GM21529 (cell line): Measurements from ENCODE around the gene CMBL.

ENCODE experiments used
- ATAC-seq: cut with Tn5 transposase; IDR thresholded peaks from one replicate; pipeline ENCODE4 v1.9.1; 2021; ENCODE audit not compliant: unreplicated experiment

The CMBL gene

DNA sequence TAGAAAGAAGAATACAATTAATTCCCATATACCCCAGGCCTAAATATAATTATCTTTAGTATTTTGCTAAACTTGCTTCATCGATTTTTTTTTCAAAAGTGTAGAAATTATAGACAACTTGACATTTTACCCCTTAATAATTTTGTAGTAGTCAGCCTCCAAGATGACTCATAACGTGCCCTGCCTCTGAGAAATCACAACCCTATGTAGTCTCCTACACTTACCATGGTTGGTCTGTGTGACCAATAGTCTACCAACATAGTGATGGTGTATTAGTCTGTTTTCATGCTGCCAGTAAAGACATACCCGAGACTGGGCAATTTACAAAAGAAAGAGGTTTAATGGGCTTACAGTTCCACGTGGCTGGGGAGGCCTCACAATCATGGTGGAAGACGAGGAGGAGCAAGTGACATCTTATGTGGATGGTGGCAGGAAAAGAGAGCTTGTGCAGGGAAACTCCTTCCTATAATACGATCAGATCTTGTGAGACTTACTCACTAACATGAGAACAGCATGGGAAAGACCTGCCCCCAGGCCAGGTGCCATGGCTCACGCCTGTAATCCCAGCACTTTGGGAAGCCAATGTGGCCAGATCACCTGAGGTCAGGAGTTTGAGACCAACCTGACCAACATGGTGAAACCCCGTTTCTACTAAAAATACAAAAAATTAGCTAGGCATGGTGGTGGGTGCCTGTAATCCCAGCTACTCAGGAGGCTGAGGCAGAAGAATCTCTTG lies 3.3 kb upstream of the CMBL start:
- peak; percentile 67 for ATAC-seq

DNA sequence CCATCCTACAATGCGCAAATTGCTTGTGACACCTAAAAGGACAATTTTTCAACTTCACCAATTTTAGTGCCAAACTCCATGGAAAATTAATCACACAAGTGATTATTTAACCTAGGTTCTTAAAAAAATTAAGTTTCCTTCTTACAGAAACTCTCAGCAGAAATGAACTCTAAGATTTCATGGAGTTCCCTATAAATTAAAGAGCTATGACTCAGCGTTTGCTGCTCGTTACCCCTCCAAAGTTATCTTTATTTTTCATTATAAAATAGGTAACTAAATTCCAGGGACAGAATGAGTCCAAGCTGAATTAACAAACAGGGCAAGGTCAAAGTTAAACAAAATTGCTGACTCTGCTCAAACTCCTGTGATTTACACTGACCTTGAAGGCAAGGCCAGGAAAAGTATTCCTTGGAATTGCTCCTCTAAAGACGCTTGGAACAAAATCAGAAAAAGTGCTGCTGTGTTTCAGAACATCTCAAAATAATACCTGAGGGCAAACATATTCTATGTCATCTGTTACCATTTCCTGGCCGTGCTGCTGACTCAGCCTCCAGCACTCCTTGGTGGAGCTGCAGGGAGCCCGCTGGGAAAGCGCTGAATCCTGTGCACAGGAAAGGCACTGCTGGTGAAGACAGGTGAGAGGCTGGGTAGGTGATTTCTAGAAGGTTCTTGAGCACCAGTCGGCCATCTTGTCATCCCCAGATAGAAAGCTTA lies 2.5 kb upstream of the CMBL start:
- no peak for ATAC-seq

DNA sequence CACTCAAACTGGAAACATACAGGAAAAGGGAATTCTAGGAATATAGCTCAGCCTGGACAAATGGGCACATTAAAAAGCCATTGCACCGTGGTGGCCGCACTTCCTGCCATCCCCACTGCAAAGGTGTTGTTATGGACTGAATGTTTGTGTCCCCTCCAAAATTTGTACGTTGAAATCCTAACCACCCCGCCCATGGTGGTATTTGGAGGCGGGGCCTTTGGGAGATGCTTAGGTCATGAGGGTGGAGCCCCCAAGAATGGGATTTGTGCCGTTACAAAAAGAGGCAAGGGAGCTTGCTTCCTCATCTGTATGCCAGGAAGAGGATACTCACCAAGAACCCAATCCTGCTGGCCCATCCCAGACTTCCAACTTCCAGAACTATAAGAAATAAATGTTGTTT lies 1.1 kb upstream of the CMBL start:
- no peak for ATAC-seq

DNA sequence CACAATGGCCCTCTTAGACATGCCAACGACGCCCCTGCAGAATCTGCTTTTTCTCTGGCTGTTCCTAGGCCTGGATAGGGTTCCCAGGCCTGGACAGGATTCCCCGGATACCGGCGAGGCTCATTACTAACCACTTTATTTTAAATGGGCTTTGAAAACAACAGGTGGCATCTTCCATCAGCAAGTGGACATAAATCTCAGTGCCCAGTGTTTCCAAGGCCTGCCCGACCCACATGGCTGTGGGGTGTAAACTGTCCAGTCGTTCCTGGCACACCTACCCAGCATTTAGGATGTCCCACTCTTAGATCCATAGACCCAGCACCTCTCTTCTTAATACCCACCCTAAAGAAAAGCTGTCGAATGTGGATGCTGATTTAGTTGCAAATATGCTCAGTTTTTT lies 896 bp downstream of the CMBL start:
- ATAC-seq = no peak

DNA sequence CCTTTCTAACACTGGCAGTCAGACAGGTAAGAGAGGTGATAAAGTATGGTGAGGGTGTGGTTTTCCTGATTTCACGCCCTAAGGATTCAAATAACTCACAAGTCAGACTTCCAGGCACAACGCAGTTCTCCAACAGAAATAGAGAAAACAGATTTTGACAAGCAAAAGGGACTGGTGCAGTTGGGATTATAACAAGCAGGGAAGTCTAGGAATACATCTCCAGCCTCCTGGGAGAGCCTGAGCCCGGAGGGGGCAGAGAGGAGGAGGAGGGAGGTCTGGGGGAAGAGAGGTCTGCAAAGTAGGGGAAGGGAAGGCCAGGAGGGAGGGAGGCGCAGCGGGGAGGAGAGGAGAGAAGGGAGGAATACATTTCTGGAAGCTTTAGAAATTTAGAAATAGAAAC lies 1.6 kb downstream of the CMBL start:
- no peak for ATAC-seq

DNA sequence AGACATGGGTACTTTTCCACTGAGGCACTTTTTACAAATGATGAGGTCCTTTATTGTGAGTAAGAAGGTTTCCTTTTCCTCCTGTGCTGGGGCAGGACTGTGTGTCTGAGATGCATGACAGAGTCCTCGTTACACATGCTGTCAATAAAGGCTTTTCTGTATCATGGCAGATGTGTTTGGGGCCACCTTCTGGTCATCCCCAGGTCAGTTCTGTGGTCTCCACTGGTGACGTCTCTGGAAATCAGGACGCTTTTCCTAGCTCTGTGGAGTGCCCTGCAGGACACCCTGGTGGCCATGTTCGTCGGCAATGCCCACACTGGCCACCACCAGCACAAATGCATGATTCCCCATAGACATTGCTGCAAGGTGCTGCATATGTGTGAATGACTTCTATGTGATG lies 2.8 kb downstream of the CMBL start:
- ATAC-seq = no peak

DNA sequence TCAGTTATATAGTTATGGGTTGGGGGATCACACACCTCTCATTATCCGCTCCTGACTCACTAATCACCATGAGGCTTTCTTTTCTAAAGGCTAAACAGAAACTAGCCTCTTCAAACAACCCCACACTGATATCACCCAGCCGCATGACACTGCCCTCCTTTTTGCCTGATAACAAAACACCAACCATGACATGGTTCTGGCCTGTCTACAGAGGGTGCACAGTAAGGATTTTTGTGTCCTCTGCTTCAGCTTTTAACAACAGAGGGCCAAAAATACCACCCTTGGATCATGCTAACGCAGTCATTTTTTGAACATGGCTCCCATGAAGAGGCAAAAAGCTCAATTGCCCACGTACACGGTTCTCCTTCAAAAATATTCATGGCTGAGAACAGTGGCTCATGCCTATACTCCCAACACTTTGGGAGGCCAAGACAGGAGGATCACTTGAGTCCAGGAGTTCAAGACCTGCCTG lies 4.0 kb downstream of the CMBL start:
- ATAC-seq = no peak

DNA sequence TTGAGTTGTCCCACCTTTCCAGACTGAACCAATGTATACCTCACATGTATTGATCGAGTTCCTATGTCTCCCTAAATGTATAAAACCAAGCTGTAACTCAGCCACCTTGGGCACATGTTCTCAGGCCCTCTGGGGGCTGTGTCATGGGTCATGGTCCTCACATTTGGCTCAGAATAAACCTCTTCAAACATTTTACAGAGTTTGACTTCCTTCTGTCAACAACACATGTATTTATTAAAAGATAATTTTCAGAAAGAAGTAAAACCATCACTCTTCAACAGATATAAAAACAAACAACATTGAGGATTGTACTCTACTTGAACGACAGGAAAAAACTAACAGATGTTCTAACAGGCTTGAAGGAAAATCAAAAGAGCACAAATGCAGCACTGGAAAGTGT lies 4.5 kb downstream of the CMBL start:
- no peak for ATAC-seq

DNA sequence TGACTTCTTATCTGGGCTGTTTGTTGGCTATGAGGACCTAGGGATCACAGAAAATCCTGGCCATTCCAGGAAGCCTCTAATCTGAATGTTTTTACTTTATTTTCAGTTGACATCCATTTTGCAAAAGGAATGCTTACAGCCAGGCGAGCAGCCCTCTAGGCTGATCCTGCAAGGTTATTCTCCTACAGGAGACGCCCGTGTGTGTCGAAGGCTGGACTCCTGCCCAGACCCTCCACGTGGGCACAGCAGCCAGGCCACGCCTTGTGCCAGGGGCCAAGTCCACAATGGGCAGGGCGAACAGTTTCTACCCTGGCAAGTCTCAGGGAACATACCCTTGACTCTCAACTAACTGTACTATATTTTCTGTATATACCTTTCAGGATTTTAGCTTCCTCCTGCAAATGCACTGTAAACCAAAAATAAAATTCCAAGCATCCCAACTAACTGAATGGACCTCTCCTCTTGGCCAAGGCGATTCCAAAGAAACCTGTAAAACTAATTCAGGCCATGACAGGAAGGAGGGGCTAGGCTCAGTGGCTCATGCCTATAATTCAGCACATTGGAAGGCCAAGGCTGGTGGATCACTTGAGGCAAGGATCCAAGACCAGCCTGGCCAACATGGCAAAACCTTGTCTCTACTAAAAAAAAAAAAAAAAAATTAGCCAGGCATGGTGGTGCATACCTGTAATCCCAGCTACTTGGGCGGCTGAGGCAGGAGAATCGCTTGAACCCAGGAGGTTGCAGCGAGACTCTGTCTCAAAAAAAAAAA lies 5.7 kb downstream of the CMBL start:
- no peak for ATAC-seq

DNA sequence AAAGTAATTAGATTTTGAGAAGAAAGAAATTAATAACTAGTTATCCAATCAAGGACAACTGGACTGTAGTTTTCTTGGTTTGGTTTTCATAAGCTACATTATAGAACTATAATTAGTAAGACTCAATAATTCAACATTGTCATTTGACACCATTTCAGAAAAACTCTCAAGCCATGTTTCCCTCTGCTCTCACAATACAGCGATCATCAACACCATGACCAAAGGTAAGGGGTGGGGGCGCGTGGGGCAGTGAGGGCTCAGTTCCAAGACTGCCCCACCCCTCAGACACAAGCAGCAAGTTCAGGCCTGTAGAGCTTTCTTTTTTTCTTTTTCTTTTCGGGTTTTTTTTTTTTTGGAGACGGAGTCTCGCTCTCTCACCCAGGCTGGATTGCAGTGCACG lies 6.4 kb downstream of the CMBL start:
- ATAC-seq = no peak

DNA sequence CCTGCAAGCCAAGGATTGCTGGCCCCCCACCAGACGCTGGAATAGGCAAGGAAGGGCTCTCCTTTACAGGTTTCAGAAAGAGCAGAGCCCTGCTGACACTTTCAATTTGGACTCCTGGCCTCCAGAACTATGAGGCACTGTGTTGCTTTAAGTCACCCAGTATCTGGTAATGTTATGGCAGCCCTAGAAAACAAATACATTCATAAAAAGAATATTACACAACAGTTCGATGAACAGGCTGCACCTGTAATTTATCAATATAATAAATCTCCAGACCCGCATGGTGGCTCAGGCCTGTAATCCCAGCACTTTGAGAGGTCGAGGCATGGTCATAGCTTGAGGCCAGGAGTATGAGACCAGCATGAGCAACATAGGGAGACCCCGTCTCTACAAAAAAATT lies 7.5 kb downstream of the CMBL start:
- no peak for ATAC-seq

DNA sequence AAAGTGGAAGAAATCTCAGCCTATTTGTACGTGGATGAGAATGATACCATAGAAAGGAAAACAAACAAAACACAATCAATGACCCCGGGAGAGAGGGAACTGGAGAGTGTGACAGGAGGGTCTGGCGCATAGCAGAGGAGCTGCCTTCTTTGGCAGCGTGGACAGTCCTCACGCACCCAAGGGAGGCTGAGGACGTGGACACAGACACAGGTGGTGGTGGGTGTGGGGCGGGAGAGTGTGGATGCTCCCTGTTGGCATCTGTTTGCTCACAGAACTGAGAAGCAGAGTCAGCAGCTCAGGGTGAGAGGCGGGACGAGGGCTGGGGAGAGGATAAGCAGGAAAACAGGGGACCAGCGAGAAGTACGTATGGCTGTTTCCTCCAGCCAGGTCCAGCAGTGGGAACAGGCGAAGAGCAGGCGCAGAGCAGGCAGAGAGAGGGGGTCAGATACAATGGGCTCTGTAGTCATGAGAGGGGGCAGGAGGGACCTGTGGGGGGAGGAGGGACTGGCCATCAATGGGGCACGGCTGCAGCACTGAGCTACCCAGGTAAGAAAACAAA lies 10.0 kb downstream of the CMBL start:
- ATAC-seq = no peak

DNA sequence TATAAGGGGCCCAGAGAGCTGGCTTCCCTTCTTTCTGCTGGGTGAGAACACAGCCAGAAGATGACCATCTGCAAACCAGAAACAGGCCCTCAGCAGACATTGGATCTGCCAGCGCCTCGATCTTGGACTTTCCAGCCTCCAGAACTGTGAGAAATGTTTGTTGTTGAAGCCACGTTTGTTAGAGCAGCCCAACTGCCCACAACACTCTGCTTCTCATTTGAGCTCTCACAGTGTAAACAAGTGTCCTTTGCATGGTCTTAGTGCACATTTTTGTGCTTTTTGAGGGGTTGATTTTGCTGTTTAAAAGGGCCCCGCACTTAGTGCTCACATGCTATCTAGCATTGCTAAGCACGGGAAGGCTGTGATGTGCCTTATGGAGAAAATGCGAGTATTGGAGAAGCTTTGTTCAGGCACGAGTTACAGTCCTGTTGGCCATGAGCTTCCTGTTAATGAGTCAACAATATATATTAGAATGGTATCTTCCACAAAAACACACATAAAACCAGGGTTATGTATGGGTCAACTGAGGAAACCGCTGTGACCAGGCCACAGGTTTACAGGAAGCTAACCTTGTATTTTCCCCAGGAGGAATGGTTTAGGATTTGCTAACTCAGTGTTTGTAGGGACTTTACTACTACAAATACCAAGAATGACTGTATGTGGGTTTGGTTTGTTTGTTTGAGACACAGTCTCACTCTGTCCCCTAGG lies 11.9 kb downstream of the CMBL start:
- no peak for ATAC-seq

DNA sequence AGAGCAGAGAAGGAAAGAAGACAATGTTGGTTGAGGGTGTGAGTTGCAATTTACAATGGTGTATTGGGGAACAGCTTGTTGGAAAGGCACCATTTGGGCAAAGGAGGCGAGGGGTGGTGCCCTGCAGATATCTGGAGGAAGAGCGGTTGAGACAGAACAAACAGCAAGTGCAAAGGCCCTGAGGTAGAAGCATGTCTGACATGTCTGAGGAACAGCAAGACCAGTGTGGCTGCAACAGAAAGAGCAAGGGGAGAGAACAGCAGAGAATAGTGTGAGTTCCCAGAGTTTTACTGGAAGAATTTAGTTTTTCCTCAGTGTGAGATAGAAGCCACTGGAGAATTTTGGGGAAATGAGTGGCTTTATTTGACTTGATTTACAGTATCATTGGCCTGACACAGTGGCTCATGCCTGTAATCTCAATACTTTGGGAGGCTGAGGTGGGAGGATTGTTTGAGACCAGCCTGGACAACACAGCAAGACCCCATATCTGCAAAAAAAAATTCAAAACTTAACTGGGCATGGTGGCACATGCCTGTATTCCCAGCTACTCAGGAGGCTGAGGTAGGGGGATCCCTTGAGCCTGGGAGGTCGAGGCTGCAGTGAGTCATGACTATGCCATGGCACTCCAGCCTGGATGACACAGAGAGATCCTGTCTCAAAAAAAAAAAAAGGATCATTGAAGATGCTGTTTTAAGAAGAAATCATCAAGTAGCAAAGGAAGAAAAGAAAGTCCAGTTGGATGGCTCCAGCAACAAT lies 13.6 kb downstream of the CMBL start:
- no peak for ATAC-seq

DNA sequence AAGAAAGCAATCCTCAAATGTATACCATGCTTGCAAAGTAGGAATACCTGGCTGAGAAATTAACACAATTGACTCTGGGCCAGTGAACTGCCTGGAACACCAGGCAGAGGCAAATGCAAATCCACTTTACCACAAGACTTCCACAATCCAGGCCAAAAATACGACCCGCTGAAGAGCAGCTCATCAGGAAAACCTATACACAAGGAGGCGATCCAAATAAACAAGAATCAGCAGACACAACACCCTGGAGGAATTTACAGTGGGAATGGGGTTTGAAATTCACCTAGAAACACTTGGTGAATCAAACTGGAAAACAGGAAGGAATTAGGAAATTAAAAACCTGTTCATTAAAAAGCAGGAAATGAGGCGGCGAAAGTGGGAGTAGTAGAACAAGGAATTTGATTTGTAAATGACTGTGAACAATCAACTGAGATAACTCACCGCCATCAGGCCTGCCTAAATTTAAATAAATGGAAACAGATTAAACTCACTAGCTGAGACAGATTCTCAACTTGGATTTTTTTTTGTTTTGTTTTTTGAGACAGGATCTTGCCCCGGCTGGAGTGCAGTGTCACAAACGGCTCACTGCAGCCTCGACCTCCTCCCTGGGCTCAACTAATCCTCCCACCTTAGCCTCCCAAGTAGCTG lies 15.9 kb downstream of the CMBL start:
- ATAC-seq = no peak

DNA sequence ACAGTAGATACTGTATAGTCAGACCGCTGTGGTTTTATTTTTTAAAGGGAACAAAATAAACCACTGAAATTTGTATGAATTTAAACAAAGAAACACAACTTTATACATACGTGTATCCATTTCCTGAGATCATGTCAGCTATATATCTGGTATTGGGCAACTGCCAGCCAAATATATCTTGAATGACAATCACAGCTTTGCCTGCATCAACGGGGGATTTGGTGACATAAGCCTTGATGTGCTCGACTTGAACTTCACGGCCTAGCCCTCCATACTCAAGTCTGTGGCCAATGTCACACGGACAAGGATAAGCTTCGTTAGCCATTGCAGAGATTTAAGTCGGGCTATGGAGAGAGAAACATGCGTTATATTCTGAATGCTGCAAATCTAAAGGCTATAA lies 17.3 kb downstream of the CMBL start:
- ATAC-seq = no peak

DNA sequence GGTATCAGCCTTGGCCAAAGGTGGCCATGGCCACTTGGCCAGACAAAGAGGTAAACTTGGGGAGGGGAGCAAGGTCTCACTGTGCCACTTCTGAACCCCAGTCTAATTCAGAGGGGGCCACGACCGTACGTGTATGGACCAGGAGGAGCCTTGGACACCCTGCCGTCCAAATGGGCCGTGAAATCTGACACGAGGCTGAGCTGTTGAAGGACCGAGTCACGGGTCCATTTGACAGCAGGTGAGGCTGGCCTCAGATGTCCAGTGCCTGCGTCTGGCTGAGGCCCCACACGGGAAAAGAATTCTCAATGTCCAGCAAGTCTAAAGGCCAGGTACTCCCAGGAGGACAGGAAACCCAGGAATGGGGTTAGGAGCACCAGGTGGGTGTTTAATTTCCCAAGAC lies 17.7 kb downstream of the CMBL start:
- ATAC-seq = no peak

DNA sequence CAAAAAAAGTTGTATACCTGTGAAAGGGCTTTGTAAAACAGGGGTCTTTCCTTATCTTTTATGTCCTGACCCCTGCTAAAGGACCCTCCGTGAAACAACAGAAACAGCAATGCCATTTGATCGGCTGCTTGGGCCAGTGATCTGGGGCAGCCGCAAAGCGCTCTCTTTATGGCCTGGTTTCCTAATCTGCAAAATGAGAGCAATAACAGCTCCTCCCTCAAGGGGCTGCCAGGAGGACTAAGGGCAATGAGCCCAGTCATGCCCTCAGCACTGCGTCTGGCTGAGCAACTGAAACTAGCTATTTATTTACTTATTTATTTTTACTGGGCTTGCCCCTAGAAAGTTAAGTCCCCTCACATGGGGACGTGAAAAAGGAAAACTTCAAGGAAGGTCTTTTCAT lies 18.3 kb downstream of the CMBL start:
- no peak for ATAC-seq

DNA sequence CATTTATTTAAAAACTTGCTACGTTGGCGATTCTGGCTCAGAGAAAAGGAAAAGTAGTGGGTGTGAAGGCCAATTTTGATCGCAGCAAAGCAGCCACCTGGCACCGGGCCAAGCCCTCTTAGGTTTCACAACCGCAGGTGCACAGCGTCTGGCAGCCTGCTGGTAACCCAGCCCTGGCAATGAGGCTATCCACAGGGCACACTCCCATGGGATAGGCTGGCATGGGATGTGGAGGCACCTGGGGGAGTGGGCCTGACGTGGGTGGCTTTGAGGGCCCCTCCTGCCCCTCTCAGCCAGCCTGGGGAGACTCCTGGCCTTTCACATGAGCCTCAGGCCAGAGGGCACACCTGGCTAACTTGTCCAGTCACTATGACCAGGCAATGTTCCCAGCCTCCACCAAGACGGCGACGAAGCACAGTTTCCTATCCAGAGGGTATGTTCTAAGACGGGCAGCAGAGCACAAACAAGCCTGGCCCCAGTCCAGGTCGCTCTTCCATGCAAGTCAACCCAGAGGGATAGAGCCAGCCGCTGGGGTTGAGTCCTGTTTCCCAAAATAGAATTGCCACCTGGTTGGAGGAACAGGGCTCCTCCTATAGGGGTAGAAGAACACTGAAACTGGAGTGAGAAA lies 19.0 kb downstream of the CMBL start:
- ATAC-seq = peak; percentile 52
